ENCODE data around the gene SF3A1. TPM values are rescaled to one million over a fixed set of nuclear protein-coding genes. Genes with fewer than 3 reads are reported as not detected.
A peak's percentile ranks its signal among the peaks of the same experiment; 100 is the strongest.

Gene SF3A1
- total and polyA plus RNA-seq, 4 donors, result 19.6 to 41.6 (median 23.9) TPM

DNA sequence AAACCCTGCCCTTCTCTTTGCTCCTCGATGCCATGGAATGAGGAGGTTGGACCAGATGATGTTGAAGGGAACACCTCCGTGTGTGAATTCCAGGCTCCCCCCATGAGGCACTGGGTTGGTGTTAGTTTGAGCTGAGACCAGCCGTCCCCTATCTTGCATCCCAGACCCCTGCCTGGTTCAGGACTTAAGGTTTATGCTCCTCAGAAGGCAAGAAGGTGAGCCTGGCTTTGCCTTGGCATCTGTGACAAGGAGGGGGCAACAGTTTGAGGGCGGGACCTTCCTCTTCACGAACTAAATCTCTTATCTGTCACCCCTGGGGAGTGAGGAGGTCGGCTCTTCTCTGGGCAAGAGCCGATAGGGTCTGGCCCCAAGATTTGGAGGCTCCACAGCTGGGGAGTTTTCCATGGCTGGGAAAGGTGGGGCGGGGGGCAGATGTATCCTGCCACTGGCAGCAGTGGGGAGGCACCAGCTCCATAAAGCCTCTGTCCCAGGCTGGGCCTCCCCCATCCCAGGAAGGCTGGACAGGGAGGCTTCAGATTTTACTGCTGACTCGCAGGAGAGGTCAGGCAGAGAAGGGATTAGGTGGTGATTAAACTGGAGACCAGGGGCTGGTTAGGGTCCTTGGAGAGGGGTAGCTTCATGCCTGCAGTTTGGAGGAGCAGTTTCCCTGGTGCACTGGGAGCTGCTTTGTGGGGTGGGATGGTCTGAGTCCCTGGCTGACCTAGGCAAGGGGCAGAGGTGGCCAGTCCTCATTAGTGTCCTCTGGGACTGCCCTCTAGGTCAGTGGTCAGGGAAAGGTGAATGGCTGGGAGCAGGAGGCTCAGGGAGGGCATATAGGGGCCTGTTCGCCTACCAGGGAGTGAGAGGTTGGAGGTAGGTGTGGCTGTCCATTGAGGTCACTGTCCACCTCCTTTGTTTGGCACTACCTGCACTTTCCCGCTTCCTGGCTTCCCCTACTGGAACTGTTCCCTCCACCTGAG is 41.3 kb upstream of the SF3A1 start (continued):
- TF ChIP-seq YY1 (IDR thresholded peaks at IDR 0.05) (peak; percentile 83), JUND (IDR thresholded peaks at IDR 0.05) (peak in 1 of 2 donors; percentile 83), RXRA (IDR thresholded peaks at IDR 0.05) (peak; percentile 100), TAF1 (conservative IDR thresholded peaks at IDR 0.05) (peak; percentile 49), RAD21 (IDR thresholded peaks at IDR 0.05) (peak; percentile 27 to 60), FOXA2 (IDR thresholded peaks at IDR 0.05) (no peak), HNF4G (IDR thresholded peaks at IDR 0.05) (peak; percentile 97)
- TF ChIP-seq, protein P1, sequence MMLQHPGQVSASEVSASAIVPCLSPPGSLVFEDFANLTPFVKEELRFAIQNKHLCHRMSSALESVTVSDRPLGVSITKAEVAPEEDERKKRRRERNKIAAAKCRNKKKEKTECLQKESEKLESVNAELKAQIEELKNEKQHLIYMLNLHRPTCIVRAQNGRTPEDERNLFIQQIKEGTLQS (IDR thresholded peaks at IDR 0.05), result peak; percentile 63
- TF ChIP-seq, protein P2, sequence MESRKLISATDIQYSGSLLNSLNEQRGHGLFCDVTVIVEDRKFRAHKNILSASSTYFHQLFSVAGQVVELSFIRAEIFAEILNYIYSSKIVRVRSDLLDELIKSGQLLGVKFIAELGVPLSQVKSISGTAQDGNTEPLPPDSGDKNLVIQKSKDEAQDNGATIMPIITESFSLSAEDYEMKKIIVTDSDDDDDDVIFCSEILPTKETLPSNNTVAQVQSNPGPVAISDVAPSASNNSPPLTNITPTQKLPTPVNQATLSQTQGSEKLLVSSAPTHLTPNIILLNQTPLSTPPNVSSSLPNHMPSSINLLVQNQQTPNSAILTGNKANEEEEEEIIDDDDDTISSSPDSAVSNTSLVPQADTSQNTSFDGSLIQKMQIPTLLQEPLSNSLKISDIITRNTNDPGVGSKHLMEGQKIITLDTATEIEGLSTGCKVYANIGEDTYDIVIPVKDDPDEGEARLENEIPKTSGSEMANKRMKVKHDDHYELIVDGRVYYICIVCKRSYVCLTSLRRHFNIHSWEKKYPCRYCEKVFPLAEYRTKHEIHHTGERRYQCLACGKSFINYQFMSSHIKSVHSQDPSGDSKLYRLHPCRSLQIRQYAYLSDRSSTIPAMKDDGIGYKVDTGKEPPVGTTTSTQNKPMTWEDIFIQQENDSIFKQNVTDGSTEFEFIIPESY (IDR thresholded peaks at IDR 0.05), result peak; percentile 71

DNA sequence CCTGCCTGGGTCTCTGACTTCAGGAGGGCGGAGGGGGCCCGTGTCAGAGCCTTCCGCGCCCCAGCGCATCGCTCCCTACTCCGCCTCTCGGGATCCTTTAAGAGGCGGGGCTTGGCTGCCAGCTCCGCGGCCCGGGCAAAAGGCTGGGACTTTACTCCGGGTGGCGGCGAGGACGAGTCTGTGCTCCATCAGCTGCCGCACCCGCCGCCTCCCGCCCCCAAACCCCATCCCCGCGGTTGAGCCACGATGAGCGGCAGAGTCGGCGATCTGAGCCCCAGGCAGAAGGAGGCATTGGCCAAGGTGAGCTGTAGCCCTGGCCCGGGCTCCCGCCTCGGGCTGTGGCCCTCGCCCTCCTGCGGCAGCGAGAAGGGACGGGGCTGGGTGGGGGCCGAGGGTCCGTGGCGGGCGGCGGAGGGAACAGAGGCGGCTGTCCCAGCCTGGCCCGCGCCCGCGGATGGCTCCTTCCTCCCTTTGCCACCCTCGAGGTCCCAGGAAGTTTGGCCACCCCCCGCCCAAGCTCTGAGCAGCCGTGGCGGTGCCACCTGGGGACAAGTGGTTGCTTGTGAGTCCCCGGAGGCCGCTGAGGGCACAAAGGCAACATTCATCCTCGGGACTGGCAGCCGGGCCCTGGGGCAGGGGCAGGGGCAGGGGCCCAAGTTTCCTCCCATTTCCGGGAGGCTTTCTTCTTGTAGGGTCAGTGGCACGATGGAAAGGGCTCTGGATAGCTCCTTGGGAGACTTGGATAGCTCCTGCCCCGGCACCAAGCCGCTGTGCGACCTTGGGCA is 40.4 kb upstream of the SF3A1 start, which contains the start of gene SEC14L2:
Gene SEC14L2 (plus strand): TSS at position 148 of the 785 bp plus-strand sequence. CDS start 99 bp downstream, at position 247.
- H3K9ac ChIP-seq (ENCODE audit: low read depth in 1 of 2, low read length in 2 of 2), result peak within 1 kb of the TSS; percentile 68 to 70
- no peaks in the 10 kb centered on the region for H3K9me3 ChIP-seq (ENCODE audit: control insufficient read depth in 4 of 4, low read length in 3 of 4)
- peaks cover 0 to 2% (median 0%) of the 10 kb centered on the region in 4 donors for H3K36me3 ChIP-seq (ENCODE audit: control insufficient read depth in 4 of 4, insufficient read depth in 3 of 4, low read depth in 1 of 4, low read length in 3 of 4)
- TF ChIP-seq HNF4A (conservative IDR thresholded peaks at IDR 0.05), result peak; percentile 48 to 78
- TF ChIP-seq RXRA (IDR thresholded peaks at IDR 0.05), result peak; percentile 39 to 67
- peak; percentile 82 for TF ChIP-seq TAF1 (conservative IDR thresholded peaks at IDR 0.05)
- no peak for TF ChIP-seq JUND (IDR thresholded peaks at IDR 0.05)
- no peak for TF ChIP-seq SP1 (IDR thresholded peaks at IDR 0.05)
- no peak for TF ChIP-seq GABPA (IDR thresholded peaks at IDR 0.05 in 1 of 2, conservative IDR thresholded peaks at IDR 0.05 in 1 of 2)
- TF ChIP-seq, protein P1 (IDR thresholded peaks at IDR 0.05), result no peak
- TF ChIP-seq, protein P3, sequence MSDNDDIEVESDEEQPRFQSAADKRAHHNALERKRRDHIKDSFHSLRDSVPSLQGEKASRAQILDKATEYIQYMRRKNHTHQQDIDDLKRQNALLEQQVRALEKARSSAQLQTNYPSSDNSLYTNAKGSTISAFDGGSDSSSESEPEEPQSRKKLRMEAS (IDR thresholded peaks at IDR 0.05), result peak; percentile 44
- TF ChIP-seq FOXA2 (IDR thresholded peaks at IDR 0.05), result no peak
- no peak for TF ChIP-seq NR2F2 (IDR thresholded peaks at IDR 0.05)
- TF ChIP-seq FOXA1 (IDR thresholded peaks at IDR 0.05), result no peak
- TF ChIP-seq, protein P4, sequence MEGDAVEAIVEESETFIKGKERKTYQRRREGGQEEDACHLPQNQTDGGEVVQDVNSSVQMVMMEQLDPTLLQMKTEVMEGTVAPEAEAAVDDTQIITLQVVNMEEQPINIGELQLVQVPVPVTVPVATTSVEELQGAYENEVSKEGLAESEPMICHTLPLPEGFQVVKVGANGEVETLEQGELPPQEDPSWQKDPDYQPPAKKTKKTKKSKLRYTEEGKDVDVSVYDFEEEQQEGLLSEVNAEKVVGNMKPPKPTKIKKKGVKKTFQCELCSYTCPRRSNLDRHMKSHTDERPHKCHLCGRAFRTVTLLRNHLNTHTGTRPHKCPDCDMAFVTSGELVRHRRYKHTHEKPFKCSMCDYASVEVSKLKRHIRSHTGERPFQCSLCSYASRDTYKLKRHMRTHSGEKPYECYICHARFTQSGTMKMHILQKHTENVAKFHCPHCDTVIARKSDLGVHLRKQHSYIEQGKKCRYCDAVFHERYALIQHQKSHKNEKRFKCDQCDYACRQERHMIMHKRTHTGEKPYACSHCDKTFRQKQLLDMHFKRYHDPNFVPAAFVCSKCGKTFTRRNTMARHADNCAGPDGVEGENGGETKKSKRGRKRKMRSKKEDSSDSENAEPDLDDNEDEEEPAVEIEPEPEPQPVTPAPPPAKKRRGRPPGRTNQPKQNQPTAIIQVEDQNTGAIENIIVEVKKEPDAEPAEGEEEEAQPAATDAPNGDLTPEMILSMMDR (IDR thresholded peaks at IDR 0.05; ENCODE audit: low read depth, low read length, missing input control), result no peak
- TF ChIP-seq YY1 (IDR thresholded peaks at IDR 0.05), result peak; percentile 36
- TF ChIP-seq, protein P2 (IDR thresholded peaks at IDR 0.05), result no peak
- no peak for TF ChIP-seq EGR1 (IDR thresholded peaks at IDR 0.05; ENCODE audit: low read depth in 2 of 2)
- TF ChIP-seq HNF4G (IDR thresholded peaks at IDR 0.05), result no peak
- TF ChIP-seq RAD21 (IDR thresholded peaks at IDR 0.05), result peak in 1 of 2 donors; percentile 46
- TF ChIP-seq, protein P5, sequence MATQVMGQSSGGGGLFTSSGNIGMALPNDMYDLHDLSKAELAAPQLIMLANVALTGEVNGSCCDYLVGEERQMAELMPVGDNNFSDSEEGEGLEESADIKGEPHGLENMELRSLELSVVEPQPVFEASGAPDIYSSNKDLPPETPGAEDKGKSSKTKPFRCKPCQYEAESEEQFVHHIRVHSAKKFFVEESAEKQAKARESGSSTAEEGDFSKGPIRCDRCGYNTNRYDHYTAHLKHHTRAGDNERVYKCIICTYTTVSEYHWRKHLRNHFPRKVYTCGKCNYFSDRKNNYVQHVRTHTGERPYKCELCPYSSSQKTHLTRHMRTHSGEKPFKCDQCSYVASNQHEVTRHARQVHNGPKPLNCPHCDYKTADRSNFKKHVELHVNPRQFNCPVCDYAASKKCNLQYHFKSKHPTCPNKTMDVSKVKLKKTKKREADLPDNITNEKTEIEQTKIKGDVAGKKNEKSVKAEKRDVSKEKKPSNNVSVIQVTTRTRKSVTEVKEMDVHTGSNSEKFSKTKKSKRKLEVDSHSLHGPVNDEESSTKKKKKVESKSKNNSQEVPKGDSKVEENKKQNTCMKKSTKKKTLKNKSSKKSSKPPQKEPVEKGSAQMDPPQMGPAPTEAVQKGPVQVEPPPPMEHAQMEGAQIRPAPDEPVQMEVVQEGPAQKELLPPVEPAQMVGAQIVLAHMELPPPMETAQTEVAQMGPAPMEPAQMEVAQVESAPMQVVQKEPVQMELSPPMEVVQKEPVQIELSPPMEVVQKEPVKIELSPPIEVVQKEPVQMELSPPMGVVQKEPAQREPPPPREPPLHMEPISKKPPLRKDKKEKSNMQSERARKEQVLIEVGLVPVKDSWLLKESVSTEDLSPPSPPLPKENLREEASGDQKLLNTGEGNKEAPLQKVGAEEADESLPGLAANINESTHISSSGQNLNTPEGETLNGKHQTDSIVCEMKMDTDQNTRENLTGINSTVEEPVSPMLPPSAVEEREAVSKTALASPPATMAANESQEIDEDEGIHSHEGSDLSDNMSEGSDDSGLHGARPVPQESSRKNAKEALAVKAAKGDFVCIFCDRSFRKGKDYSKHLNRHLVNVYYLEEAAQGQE (IDR thresholded peaks at IDR 0.05), result peak; percentile 68
- peaks cover 5 to 71% (median 59%) of the 10 kb centered on the region in 4 donors for H3K4me1 ChIP-seq (ENCODE audit: control insufficient read depth in 4 of 4, insufficient read depth in 4 of 4, low read length in 3 of 4)
- H3K27me3 ChIP-seq (ENCODE audit: control insufficient read depth in 4 of 4, insufficient read depth in 4 of 4, low read length in 3 of 4), result no peaks in the 10 kb centered on the region
- DNase-seq (ENCODE audit: low spot score), result peak; percentile 78
- H3K4me3 ChIP-seq (ENCODE audit: low read depth in 1 of 3, low read length in 3 of 3), result peak within 1 kb of the TSS; percentile 83 to 88 (median 87)
- WGBS, result under 1% methylated on average over 56 of the region's 56 CpGs
- peak within 1 kb of the TSS; percentile 78 to 85 for H3K27ac ChIP-seq (ENCODE audit: low read depth in 1 of 2, low read length in 2 of 2)

Measured in liver (tissue), 9 donors.